GM13976 (cell line): Measurements from ENCODE around the gene WWOX.

Source experiments
- DNase-seq: peaks from one replicate; pipeline ENCODE4 v3.0.0; 2012; ENCODE audit warnings: low spot score
- in situ Hi-C: fragments of 300-500 bp; cut with MboI; formaldehyde crosslinking; loops from one replicate; pipeline ENCODE4 v1.12.0; 2022; ENCODE audit warnings: low sequenced_read_pairs, mixed read lengths, inconsistent platforms; ENCODE audit not compliant: unreplicated experiment
- TF ChIP-seq, protein P1 (sequence below): IDR thresholded peaks from 2 replicates; pipeline ENCODE4 v1.5.1; 2012; ENCODE audit warnings: borderline replicate concordance, mild to moderate bottlenecking; ENCODE audit not compliant: insufficient read depth; ENCODE audit errors: extremely low read depth, missing control alignments, control extremely low read depth

The WWOX gene

DNA sequence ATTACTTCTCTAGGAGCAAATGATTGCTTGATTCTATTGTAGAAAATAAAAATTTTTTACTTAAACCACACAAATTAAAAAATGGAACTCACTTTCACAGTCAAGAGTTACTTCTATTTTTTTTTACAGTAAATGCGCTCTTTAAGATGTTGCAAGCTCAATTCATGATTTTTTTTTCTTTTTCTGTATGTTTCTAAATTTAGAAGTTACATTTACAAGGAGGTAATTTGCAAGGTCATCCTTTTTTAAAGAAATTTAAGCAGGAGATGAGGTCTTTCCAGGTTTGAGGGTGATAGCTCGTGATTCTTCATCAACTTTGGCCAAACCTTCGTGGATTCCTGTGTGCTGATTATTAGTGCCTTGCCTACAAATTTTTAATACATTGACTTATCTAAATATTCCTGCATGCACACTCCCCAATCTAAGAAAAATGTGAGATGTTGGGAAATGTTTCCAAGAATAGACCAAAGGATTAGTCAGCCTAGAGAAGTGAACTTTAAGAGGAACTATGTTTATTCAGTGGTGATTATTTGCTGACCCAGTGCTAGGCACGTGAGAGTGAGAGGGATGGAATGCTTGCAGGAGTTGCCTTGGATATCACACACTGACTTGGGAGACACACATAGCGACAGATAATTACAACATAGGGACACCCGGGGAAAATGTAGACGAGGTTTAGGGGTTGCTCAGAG, 1071.2 kb downstream of the WWOX start:
- in situ Hi-C loops, result no loop called here
- TF ChIP-seq, protein P1, sequence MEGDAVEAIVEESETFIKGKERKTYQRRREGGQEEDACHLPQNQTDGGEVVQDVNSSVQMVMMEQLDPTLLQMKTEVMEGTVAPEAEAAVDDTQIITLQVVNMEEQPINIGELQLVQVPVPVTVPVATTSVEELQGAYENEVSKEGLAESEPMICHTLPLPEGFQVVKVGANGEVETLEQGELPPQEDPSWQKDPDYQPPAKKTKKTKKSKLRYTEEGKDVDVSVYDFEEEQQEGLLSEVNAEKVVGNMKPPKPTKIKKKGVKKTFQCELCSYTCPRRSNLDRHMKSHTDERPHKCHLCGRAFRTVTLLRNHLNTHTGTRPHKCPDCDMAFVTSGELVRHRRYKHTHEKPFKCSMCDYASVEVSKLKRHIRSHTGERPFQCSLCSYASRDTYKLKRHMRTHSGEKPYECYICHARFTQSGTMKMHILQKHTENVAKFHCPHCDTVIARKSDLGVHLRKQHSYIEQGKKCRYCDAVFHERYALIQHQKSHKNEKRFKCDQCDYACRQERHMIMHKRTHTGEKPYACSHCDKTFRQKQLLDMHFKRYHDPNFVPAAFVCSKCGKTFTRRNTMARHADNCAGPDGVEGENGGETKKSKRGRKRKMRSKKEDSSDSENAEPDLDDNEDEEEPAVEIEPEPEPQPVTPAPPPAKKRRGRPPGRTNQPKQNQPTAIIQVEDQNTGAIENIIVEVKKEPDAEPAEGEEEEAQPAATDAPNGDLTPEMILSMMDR, result no peak
- DNase-seq, result no peak

DNA sequence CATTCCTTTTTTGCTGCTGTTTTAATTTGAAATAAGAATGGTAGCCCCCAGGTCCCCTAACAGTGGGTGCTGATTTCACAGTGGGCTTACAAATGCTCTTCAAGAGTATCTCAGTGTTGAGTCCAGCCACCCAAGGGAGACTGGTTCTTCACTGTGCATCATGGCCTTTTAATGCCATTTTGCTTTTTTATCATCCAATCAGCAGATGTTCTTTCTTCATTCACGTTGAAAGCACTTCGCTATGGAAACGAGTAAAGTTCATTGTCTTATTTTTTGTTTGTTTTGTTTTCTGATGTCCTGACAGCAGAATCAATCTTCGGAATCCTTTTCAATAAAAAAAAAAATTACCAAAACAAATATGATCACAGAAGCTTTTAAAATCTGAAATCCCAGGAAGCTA, 1072.0 kb downstream of the WWOX start:
- in situ Hi-C loops, result no loop called here
- TF ChIP-seq, protein P1, result no peak
- DNase-seq, result no peak

DNA sequence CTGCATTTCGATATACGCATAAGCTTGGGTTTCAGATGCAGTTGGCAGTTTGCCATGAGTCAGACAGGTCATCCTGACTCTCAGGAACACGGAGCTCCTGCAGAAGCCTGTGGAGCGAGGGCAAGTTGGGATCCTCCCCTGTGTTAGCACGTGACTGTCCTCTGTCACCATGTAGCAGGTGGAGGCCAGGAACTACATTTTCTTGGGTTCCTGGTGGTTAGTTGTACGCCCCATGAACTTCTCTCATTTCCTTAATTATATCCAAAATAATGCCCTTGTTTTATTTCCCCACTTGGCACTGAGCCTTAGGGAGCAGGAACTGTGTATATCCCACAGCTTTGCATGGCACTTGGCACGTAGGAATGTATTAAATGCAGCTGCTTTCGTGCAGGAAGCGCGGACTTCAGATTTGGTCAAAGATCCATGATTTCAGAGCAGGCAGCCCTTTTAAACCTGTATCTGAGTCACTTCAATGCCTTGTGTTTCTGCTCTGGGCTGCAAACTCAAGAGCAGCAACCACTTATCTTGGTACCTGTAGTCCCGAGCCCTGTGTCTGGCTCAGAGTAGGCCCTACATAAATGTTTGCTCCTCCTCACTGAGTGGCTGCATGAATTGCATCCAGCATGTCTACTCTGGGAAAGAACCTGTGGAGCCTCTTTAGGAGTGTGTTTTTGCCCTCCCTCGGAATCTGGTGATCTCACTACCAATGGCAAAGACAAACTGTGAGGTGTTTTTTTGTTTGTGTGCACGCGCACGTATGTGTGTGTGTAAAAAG, 1072.7 kb downstream of the WWOX start:
- in situ Hi-C loops, result no loop called here
- TF ChIP-seq, protein P1, result no peak
- DNase-seq, result no peak

DNA sequence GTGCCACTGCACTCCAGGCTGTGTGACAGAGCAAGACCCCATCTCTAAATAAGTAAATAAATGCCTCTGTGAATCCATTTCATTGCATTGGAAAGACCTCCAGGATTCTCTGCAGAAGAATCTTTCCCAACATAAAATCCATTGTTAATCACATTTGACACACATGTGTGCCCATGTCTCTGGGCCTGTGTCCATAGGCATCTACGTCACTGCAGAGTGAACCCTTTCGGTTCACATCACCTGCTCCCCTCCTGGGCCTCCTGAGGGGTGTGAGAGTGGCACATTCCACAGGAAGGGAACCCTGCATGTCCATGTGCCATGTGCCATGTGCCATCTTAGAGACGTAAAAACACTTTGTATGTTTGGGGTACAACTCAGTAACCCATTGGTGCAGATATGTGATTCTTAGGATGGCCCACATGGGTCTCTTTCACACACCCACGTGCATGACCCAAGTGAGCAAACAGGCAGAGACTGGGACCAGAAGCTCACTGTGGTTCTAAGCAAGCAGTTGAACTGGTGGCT, 1073.6 kb downstream of the WWOX start:
- TF ChIP-seq, protein P1, result no peak
- no peak for DNase-seq
- in situ Hi-C loops, result no loop called here

DNA sequence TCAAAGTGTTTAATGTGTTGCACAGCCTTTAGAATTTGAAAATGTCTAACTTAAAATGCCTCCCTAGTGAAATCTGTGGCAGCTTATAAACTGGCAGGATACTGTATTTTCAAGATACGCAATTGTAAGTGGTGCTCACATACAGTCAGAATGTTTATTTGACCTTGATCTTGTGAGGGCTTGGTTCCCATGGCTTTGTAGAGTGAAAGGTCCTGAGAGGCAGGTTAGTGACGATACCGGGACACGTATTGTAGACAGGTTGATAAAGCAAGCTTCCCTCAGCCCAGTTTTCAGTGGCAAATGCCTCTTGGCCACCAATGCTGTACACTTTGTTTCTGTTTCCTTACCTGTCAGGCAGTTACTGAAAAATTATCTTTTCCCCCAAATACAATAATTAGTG, 1074.5 kb downstream of the WWOX start:
- DNase-seq, result no peak
- TF ChIP-seq, protein P1, result no peak
- in situ Hi-C loops, result no loop called here

DNA sequence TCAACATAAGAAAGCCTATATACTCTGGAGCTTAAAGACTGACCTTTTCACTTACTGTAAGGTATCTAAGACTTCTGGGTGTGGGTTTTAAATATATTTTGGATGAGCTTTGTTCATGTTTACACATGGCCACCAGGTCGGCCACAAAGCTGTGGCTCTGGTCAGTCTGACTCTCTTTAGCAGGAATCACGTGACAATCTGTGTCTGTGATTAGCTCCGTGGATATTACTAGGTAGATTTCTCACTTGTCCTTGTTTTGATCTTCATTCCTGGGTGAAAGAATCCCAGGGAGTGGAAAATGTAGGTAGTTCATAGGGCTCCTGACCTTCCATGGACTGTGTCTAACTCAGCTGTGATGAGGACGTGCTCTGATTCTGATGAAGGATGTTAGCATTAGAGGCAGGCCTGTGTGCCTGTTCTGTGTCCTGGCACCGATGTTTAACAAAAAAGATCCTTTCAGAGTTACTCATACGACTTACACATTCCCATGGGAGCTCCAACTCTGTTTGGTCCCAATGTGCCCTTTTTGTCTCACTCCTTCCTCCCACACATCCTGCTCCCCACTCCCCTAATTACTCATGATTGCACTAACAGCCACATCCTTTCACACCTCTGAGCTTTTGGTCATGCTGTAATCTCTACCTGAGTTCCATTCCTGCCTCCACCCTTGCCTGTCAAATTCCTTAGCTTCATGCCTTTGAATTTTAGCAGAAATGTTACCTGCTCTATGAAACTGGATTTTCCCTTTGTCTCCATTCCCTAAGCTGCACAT, 1076.0 kb downstream of the WWOX start:
- in situ Hi-C loops, result no loop called here
- TF ChIP-seq, protein P1, result no peak
- no peak for DNase-seq
